GM12878 (cell line): ENCODE data around the gene NELFE. TPM values are rescaled to one million over a fixed set of nuclear protein-coding genes. Genes with fewer than 3 reads are reported as not detected.

Experiments
- BCL3 ChIP-seq: IDR thresholded peaks from 2 replicates; pipeline ENCODE4 v1.6.1; 2011; ENCODE audit warnings: borderline replicate concordance, low read depth, mild to moderate bottlenecking, moderate library complexity, low read length; ENCODE audit not compliant: insufficient read depth, poor library complexity, severe bottlenecking
- E2F8 ChIP-seq: fragments of 450-650 bp; IDR thresholded peaks from 2 replicates; pipeline ENCODE4 v1.6.1; 2018; ENCODE audit warnings: mild to moderate bottlenecking, low read depth, moderate library complexity; ENCODE audit not compliant: partially characterized antibody
- LARP7 ChIP-seq: fragments of 450-650 bp; IDR thresholded peaks from 2 replicates; pipeline ENCODE4 v1.6.1; 2017; ENCODE audit warnings: mild to moderate bottlenecking
- RELA ChIP-seq: fragments of 450-650 bp; IDR thresholded peaks from 2 replicates; pipeline ENCODE4 v1.8.0; 2014; ENCODE audit warnings: borderline replicate concordance; ENCODE audit not compliant: partially characterized antibody
- SKIL ChIP-seq: fragments of 450-650 bp; IDR thresholded peaks from 2 replicates; pipeline ENCODE4 v1.6.1; 2017; ENCODE audit warnings: mild to moderate bottlenecking, low read depth, inconsistent platforms; ENCODE audit not compliant: poor library complexity, severe bottlenecking
- TCF7 ChIP-seq: IDR thresholded peaks from 2 replicates; pipeline ENCODE4 v1.6.1; 2014; ENCODE audit warnings: antibody characterized with exemption, borderline replicate concordance
- ZNF592 ChIP-seq: fragments of 450-650 bp; IDR thresholded peaks from 2 replicates; pipeline ENCODE4 v1.6.1; 2017; ENCODE audit warnings: mild to moderate bottlenecking, moderate library complexity
- polyA plus RNA-seq, 11 experiments: library from polyadenylated mRNA; depleted of rRNA in 4 of 11; unstranded in 6 of 11; stranded (reverse) in 5 of 11; fragments of >200 nt; fragmentation: Nextera tagmentation in 4 of 11; fragmentation: Illumina TruSeq in 1 of 11; extraction: Ambion mirVana in 4 of 11; extraction: Trizol in 1 of 11; gene quantifications; 1 replicate in 1 of 11; 2 replicates in 10 of 11; pipeline versions ENCODE4 v1.2.1 to v1.2.3, GENCODE V29; 2011 to 2016; ENCODE audit warnings: inconsistent platforms in 2 of 11, missing spikeins in 2 of 11, low read depth in 1 of 11
- total RNA-seq, 4 experiments: library from RNA; depleted of rRNA in 3 of 4; stranded (reverse); fragments of >200 nt in 3 of 4; fragmentation: Illumina TruSeq in 1 of 4; extraction: Trizol in 1 of 4; gene quantifications; 2 replicates each; pipeline versions ENCODE4 v1.2.1 to v1.2.3, GENCODE V29; 2013 to 2021

The NELFE gene
- total and polyA plus RNA-seq, 10 of the 15 experiments (the other 5 are each of a cell fraction or from before 2014, with no cell fraction given), result 8.5 to 105 (median 59.7) TPM

GRCh38 chr6:31905041-31905440 is 53.7 kb downstream of the NELFE start (continued):
- TF ChIP-seq BCL3 (no peak), E2F8 (no peak), LARP7 (no peak), ZNF592 (no peak), TCF7 (no peak), RELA (no peak), SKIL (no peak)
